Endothelial cell (in vitro differentiated cells): Measurements from ENCODE around the gene ITPK1. TPM values are rescaled to one million over a fixed set of nuclear protein-coding genes. Genes with fewer than 3 reads are reported as not detected.

ENCODE experiments used
- DNase-seq: peaks from one replicate; pipeline ENCODE4 v3.0.0; 2021; ENCODE audit warnings: low spot score
- H3K27ac Mint-ChIP-seq: one replicate; pipeline ENCODE4 v1.8.0; 2021; ENCODE audit warnings: mixed read lengths, inconsistent platforms; ENCODE audit not compliant: unreplicated experiment
- H3K27me3 Mint-ChIP-seq: one replicate; pipeline ENCODE4 v1.8.0; 2021; ENCODE audit warnings: mild to moderate bottlenecking, moderate library complexity, mixed read lengths, inconsistent platforms; ENCODE audit not compliant: unreplicated experiment
- H3K36me3 Mint-ChIP-seq: one replicate; pipeline ENCODE4 v1.8.0; 2021; ENCODE audit warnings: mild to moderate bottlenecking, low read depth, mixed read lengths, inconsistent platforms; ENCODE audit not compliant: unreplicated experiment
- H3K4me1 Mint-ChIP-seq: one replicate; pipeline ENCODE4 v1.8.0; 2021; ENCODE audit warnings: mild to moderate bottlenecking, mixed read lengths, inconsistent platforms; ENCODE audit not compliant: unreplicated experiment
- H3K4me3 Mint-ChIP-seq: one replicate; pipeline ENCODE4 v1.8.0; 2021; ENCODE audit warnings: mild to moderate bottlenecking, mixed read lengths, inconsistent platforms; ENCODE audit not compliant: unreplicated experiment
- H3K9me3 Mint-ChIP-seq: one replicate; pipeline ENCODE4 v1.8.0; 2021; ENCODE audit warnings: mixed read lengths, inconsistent platforms; ENCODE audit not compliant: unreplicated experiment
- total RNA-seq: library from RNA; stranded (reverse); fragmentation: NEBNext Ultra II Directional; extraction: Animal tissue kit (Norgen Biotek cat#: 25700); gene quantifications from one replicate; pipeline ENCODE4 v1.2.1, GENCODE V29; 2021; ENCODE audit not compliant: unreplicated experiment
- TF ChIP-seq, protein P1 (sequence below): fragments of 200-600 bp; sonication (generic); IDR thresholded peaks from one replicate; pipeline ENCODE4 v1.5.0; 2021; ENCODE audit warnings: antibody characterized with exemption; ENCODE audit not compliant: unreplicated experiment

ITPK1 gene
- total RNA-seq, 1 donor from 2014 or later: 39.2 TPM

- Mint-ChIP-seq H3K36me3 (peaks cover 3% of the 10 kb centered on the region), H3K4me1 (peaks cover 28% of the 10 kb centered on the region), H3K9me3 (no peaks in the 10 kb centered on the region), H3K4me3 (no peak overlapping the region), H3K27me3 (peaks cover 13% of the 10 kb centered on the region), H3K27ac (no peak overlapping the region)
- TF ChIP-seq, protein P1, sequence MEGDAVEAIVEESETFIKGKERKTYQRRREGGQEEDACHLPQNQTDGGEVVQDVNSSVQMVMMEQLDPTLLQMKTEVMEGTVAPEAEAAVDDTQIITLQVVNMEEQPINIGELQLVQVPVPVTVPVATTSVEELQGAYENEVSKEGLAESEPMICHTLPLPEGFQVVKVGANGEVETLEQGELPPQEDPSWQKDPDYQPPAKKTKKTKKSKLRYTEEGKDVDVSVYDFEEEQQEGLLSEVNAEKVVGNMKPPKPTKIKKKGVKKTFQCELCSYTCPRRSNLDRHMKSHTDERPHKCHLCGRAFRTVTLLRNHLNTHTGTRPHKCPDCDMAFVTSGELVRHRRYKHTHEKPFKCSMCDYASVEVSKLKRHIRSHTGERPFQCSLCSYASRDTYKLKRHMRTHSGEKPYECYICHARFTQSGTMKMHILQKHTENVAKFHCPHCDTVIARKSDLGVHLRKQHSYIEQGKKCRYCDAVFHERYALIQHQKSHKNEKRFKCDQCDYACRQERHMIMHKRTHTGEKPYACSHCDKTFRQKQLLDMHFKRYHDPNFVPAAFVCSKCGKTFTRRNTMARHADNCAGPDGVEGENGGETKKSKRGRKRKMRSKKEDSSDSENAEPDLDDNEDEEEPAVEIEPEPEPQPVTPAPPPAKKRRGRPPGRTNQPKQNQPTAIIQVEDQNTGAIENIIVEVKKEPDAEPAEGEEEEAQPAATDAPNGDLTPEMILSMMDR: no peak
- no peak for DNase-seq
These were observed 19.8 kb downstream of the ITPK1 start for GRCh38 chr14:93095742-93096510.

GRCh38 chr14:93094121-93094918 is 21.4 kb downstream of the ITPK1 start:
- H3K36me3 Mint-ChIP-seq: peaks cover 3% of the 10 kb centered on the region
- no peak for DNase-seq
- peaks cover 13% of the 10 kb centered on the region for H3K27me3 Mint-ChIP-seq
- no peak overlapping the region for H3K27ac Mint-ChIP-seq
- TF ChIP-seq, protein P1: no peak
- peaks cover 32% of the 10 kb centered on the region for H3K4me1 Mint-ChIP-seq
- no peak overlapping the region for H3K4me3 Mint-ChIP-seq
- no peaks in the 10 kb centered on the region for H3K9me3 Mint-ChIP-seq

DNA sequence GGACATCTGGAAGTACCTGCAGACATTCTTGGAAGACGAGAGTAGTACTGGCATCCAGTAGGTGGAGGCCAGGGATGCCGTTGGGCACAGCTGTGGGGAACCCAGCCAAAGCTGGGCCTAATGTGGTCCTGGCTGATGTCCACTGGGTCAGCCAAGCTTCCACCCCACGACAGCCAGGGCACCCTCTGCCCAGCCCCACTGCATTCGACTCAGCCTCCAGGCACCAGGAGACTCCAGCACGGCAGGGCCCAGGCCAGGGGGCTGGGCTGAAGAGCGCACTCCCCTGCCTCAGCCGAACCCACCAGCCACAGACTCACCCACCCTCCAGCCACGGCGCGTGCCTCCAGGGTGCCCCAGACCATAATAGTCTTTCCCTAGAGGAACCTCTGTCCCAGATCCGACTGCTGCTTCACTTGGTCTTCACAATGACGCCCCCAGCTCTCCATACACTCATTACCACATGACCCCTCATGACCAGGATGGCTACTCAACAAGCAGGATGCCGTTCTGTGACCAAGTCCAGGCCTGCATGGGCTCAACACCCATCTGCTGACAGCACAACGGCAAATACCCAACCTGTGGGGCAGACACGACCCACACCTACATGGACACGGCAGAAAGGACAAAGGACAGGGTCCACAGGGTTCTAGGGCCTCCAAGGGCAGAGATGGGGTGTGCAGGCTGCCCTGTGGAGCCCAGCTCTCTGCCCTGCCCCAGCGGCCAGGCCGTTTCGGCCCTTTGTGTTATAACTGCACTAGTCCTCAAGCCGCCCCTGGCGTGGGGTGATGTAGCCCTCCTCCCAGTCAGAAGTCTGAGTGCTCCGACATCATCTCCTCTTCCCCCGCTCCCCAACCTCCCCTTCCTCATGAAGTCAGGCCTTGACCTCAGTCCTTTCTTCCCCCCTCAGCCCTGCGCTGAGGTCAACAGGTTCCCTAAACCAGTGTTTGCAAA is 22.8 kb downstream of the ITPK1 start:
- no peaks in the 10 kb centered on the region for H3K9me3 Mint-ChIP-seq
- no peak overlapping the region for H3K27ac Mint-ChIP-seq
- peaks cover 3% of the 10 kb centered on the region for H3K36me3 Mint-ChIP-seq
- no peak overlapping the region for H3K4me3 Mint-ChIP-seq
- no peak for DNase-seq
- peaks cover 13% of the 10 kb centered on the region for H3K27me3 Mint-ChIP-seq
- TF ChIP-seq, protein P1: no peak
- peaks cover 26% of the 10 kb centered on the region for H3K4me1 Mint-ChIP-seq

- Mint-ChIP-seq H3K36me3 (peaks cover 3% of the 10 kb centered on the region), H3K9me3 (no peaks in the 10 kb centered on the region), H3K4me1 (peaks cover 18% of the 10 kb centered on the region), H3K4me3 (no peak overlapping the region), H3K27ac (no peak overlapping the region), H3K27me3 (peaks cover 13% of the 10 kb centered on the region)
- TF ChIP-seq, protein P1: no peak
- no peak for DNase-seq
These were observed 24.1 kb downstream of the ITPK1 start for GRCh38 chr14:93091666-93092065.
